Testis (tissue), 3 donors: Measurements from ENCODE around the gene MCL1. TPM values are rescaled to one million over a fixed set of nuclear protein-coding genes. Genes with fewer than 3 reads are reported as not detected.
A peak's percentile ranks its signal among the peaks of the same experiment; 100 is the strongest.
"Not testable (repeated sequence)": the region's sequence is repeated elsewhere in the genome, so short reads cannot be mapped to it uniquely, and the experiment has no call there.

Experiments
- DNase-seq: peaks from one replicate; pipeline ENCODE4 v3.0.0-alpha.2; 2019
- H3K27ac ChIP-seq, 2 donors: fragments of 200-600 bp; sonication (generic); one replicate each; pipeline ENCODE4 v1.5.1; 2019
- H3K27me3 ChIP-seq: fragments of 200-600 bp; sonication (generic); one replicate; pipeline ENCODE4 v1.5.1; 2019
- H3K36me3 ChIP-seq: fragments of 200-600 bp; sonication (generic); one replicate; pipeline ENCODE4 v1.5.1; 2017; ENCODE audit warnings: low read depth; ENCODE audit errors: missing control alignments
- H3K4me1 ChIP-seq: fragments of 200-600 bp; sonication (generic); one replicate; pipeline ENCODE4 v1.5.1; 2019
- H3K4me3 ChIP-seq, 2 donors: fragments of 200-600 bp; sonication (generic); one replicate each; pipeline ENCODE4 v1.5.1; 2017 to 2019
- H3K9me3 ChIP-seq: fragments of 200-600 bp; sonication (generic); one replicate; pipeline ENCODE4 v1.5.1; 2017
- CTCF ChIP-seq, 3 experiments: fragments of 450-650 bp in 2 of 3; fragments of 200-600 bp in 1 of 3; sonication (generic) in 1 of 3; IDR thresholded peaks; one replicate each; pipeline ENCODE4 v1.5.1; 2016 to 2019; ENCODE audit warnings: antibody characterized with exemption in 3 of 3, mild to moderate bottlenecking in 2 of 3, moderate library complexity in 1 of 3
- POLR2A ChIP-seq: fragments of 450-650 bp; IDR thresholded peaks from one replicate; pipeline ENCODE4 v1.6.1; 2017; ENCODE audit warnings: antibody characterized with exemption, mild to moderate bottlenecking, moderate library complexity
- WGBS, 2 donors: methylation state at CpG; one replicate each; pipeline ENCODE4 v1.1.5; 2018; 5-methylcytosine and 5-hydroxymethylcytosine counted together
- intact Hi-C: fragments of 100-400 bp; cut with DNase I; formaldehyde crosslinking; loops from one replicate; pipeline ENCODE4 v1.15.1; 2023; ENCODE audit warnings: low total_unique reads
- polyA plus RNA-seq: library from polyadenylated mRNA; stranded (reverse); fragments of 350-450 nt; fragmentation: Illumina TruSeq; extraction: RNeasy Lipid Tissue Mini Kit (QIAGEN cat#74804); gene quantifications from one replicate; pipeline ENCODE4 v1.2.3, GENCODE V29; 2014; ENCODE audit warnings: low read depth, low replicate concordance; ENCODE audit not compliant: insufficient read depth
- total RNA-seq, 2 donors: library from RNA; depleted of rRNA; stranded (reverse); fragments of >200 nt; gene quantifications; one replicate each; pipeline ENCODE4 v1.2.3, GENCODE V29; 2016

Gene MCL1
- total and polyA plus RNA-seq, 3 donors from 2014 or later: 94.1 to 112 (median 111) TPM

- intact Hi-C loops: no loop called here
- Histone ChIP-seq H3K27ac (peak overlapping the region; percentile 100), H3K4me1 (peaks cover 38% of the 10 kb centered on the region), H3K9me3 (no peaks in the 10 kb centered on the region), H3K4me3 (peak overlapping the region; percentile 92 to 100), H3K36me3 (no peaks in the 10 kb centered on the region), H3K27me3 (no peaks in the 10 kb centered on the region)
- TF ChIP-seq POLR2A (no peak), CTCF (IDR thresholded peaks at IDR 0.05) (no peak)
- no peak for DNase-seq
- WGBS, 2 donors: 24 to 25% methylated on average over 4 of the region's 4 CpGs
These were observed 3.1 kb downstream of the MCL1 start for GRCh38 chr1:150576367-150576711.

GRCh38 chr1:150575518-150576366 lies 3.7 kb downstream of the MCL1 start:
- Histone ChIP-seq H3K27ac (peak overlapping the region; percentile 100), H3K4me3 (peak overlapping the region; percentile 92 to 100), H3K4me1 (peaks cover 38% of the 10 kb centered on the region), H3K27me3 (no peaks in the 10 kb centered on the region), H3K9me3 (no peaks in the 10 kb centered on the region), H3K36me3 (no peaks in the 10 kb centered on the region)
- DNase-seq: no peak
- intact Hi-C loops: no loop called here
- TF ChIP-seq POLR2A (no peak), CTCF (IDR thresholded peaks at IDR 0.05) (no peak)
- 17 to 22% methylated on average over 1 of the region's 1 CpG for WGBS, 2 donors

- intact Hi-C loops: no loop called here
- peak overlapping the region; percentile 100 for H3K27ac ChIP-seq
- no peak for DNase-seq
- no peaks in the 10 kb centered on the region for H3K9me3 ChIP-seq
- no peak overlapping the region for H3K4me3 ChIP-seq
- no peak for TF ChIP-seq POLR2A
- no peak for TF ChIP-seq CTCF (IDR thresholded peaks at IDR 0.05)
- peaks cover 37% of the 10 kb centered on the region for H3K4me1 ChIP-seq
- WGBS, 2 donors: 44% methylated on average over 4 of the region's 4 CpGs
- no peaks in the 10 kb centered on the region for H3K27me3 ChIP-seq
- no peaks in the 10 kb centered on the region for H3K36me3 ChIP-seq
These were observed 4.3 kb downstream of the MCL1 start for GRCh38 chr1:150575072-150575489.

- peak overlapping the region; percentile 100 for H3K27ac ChIP-seq
These were observed 4.9 kb downstream of the MCL1 start for GRCh38 chr1:150574260-150575071.

GRCh38 chr1:150573648-150574071 lies 5.8 kb downstream of the MCL1 start:
- H3K36me3 ChIP-seq, H3K4me3 ChIP-seq, H3K9me3 ChIP-seq, DNase-seq, H3K27me3 ChIP-seq, intact Hi-C loops: not testable (repeated sequence)
- peak overlapping the region in 1 of 2 donors; percentile 100 for H3K27ac ChIP-seq
- peaks cover 47% of the 10 kb centered on the region for H3K4me1 ChIP-seq
- 81 to 91% methylated on average over 13 of the region's 13 CpGs for WGBS, 2 donors

More at GRCh38 chr1:150574260-150575071, 4.9 kb downstream of the MCL1 start:
- no peak for DNase-seq
- TF ChIP-seq POLR2A (no peak), CTCF (IDR thresholded peaks at IDR 0.05) (no peak)
- Histone ChIP-seq H3K4me3 (no peak overlapping the region), H3K36me3 (no peaks in the 10 kb centered on the region), H3K27me3 (no peaks in the 10 kb centered on the region), H3K9me3 (no peaks in the 10 kb centered on the region), H3K4me1 (peaks cover 39% of the 10 kb centered on the region)
- WGBS, 2 donors: 57 to 67% methylated on average over 6 of the region's 6 CpGs
- intact Hi-C loops: no loop called here
